OCI-LY3 (cell line): ENCODE measurements around the gene ASCC3.
"Not testable (repeated sequence)": the region's sequence is repeated elsewhere in the genome, so short reads cannot be mapped to it uniquely, and the experiment has no call there.

ENCODE experiments used
- H2AFZ ChIP-seq: fragments of 200-600, 300-600 bp; shearing (Covaris generic); 2 replicates; pipeline ENCODE4 v1.6.0; 2014; ENCODE audit warnings: antibody characterized with exemption, low read depth, low read length
- H3K27ac ChIP-seq: fragments of 200-600, 300-600 bp; sonication (generic); 2 replicates; pipeline ENCODE4 v1.5.1; 2014; ENCODE audit warnings: mild to moderate bottlenecking, low read length, moderate library complexity, mixed read lengths
- H3K27me3 ChIP-seq: fragments of 200-600, 300-600 bp; sonication (generic); 2 replicates; pipeline ENCODE4 v1.6.1; 2014; ENCODE audit warnings: low read depth, low read length, mixed read lengths
- H3K36me3 ChIP-seq: fragments of 200-600, 300-600 bp; sonication (generic); replicated peaks from 2 replicates; pipeline ENCODE3; 2014; ENCODE audit warnings: low read depth, low read length, mixed read lengths
- H3K4me1 ChIP-seq: fragments of 300-600, 200-600 bp; sonication (generic); 2 replicates; pipeline ENCODE4 v1.6.1; 2014; ENCODE audit warnings: low read length, mixed read lengths
- H3K4me2 ChIP-seq: fragments of 200-600, 300-600 bp; sonication (generic); 2 replicates; pipeline ENCODE4 v1.6.1; 2014; ENCODE audit warnings: low read length, mixed read lengths
- H3K4me3 ChIP-seq: fragments of 300-600, 200-600 bp; sonication (generic); 2 replicates; pipeline ENCODE4 v1.5.1; 2014; ENCODE audit warnings: antibody characterized with exemption, mild to moderate bottlenecking, low read length, moderate library complexity
- H3K79me2 ChIP-seq: fragments of 300-600, 200-600 bp; shearing (Covaris generic); 2 replicates; pipeline ENCODE4 v1.6.1; 2014; ENCODE audit warnings: mild to moderate bottlenecking, low read length, mixed read lengths
- H3K9ac ChIP-seq: fragments of 300-600, 200-600 bp; shearing (Covaris generic); 2 replicates; pipeline ENCODE4 v1.6.0; 2014; ENCODE audit warnings: mild to moderate bottlenecking, low read length, moderate library complexity
- H3K9me3 ChIP-seq: fragments of 200-600, 300-600 bp; shearing (Covaris generic); 2 replicates; pipeline ENCODE4 v1.6.1; 2014; ENCODE audit warnings: low read length, mixed read lengths; ENCODE audit not compliant: insufficient read depth
- H4K20me1 ChIP-seq: fragments of 200-600, 300-600 bp; sonication (generic); 2 replicates; pipeline ENCODE4 v1.6.1; 2016; ENCODE audit warnings: low read length, mixed read lengths; ENCODE audit not compliant: insufficient read depth
- CTCF ChIP-seq: fragments of 200-600, 300-600 bp; sonication (generic); IDR thresholded peaks from 2 replicates; pipeline ENCODE4 v1.5.1; 2014; ENCODE audit warnings: antibody characterized with exemption, low read length, low read depth
- EZH2phosphoT487 ChIP-seq: fragments of 200-600 bp; shearing (Covaris generic); IDR thresholded peaks from 2 replicates; pipeline ENCODE4 v1.6.1; 2018; ENCODE audit warnings: antibody characterized with exemption, mixed run types, low read depth

The ASCC3 gene

GRCh38 chr6:100753421-100753820 is 127.7 kb downstream of the ASCC3 start:
- Histone ChIP-seq H3K79me2 (no peaks in the 10 kb centered on the region), H4K20me1 (no peaks in the 10 kb centered on the region), H3K4me2 (no peak overlapping the region), H3K27ac (no peak overlapping the region), H3K4me3 (no peak overlapping the region), H3K27me3 (no peaks in the 10 kb centered on the region), H3K4me1 (no peaks in the 10 kb centered on the region), H2AFZ (no peak overlapping the region), H3K9me3 (no peaks in the 10 kb centered on the region), H3K36me3 (no peaks in the 10 kb centered on the region), H3K9ac (no peak overlapping the region)
- no peak for TF ChIP-seq CTCF
- TF ChIP-seq EZH2phosphoT487, result no peak

DNA sequence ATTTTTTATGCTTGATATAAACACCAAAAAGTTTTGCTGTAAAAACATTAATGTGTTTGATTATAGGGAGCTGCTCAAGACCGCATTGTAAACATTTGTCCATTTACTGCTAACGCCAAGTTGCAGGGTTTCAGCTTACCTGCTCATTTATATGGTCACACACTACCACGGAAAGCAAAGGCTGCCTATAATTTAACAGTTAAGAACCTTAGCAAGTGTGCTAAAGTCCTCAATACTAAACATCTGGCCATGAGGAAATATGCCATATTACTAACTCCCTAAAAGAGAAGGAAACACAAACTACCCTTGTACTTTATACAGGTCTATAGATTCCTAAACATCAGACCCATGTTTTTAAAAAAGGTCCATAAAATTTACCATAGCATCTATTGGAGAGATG is 129.5 kb downstream of the ASCC3 start:
- Histone ChIP-seq H3K27ac (no peak overlapping the region), H3K27me3 (no peaks in the 10 kb centered on the region), H3K9me3 (no peaks in the 10 kb centered on the region), H3K4me3 (no peak overlapping the region), H3K9ac (no peak overlapping the region), H4K20me1 (no peaks in the 10 kb centered on the region), H3K36me3 (no peaks in the 10 kb centered on the region), H3K4me1 (no peaks in the 10 kb centered on the region), H3K4me2 (no peak overlapping the region), H3K79me2 (no peaks in the 10 kb centered on the region), H2AFZ (no peak overlapping the region)
- TF ChIP-seq CTCF, result no peak
- TF ChIP-seq EZH2phosphoT487, result no peak

- H3K4me1 ChIP-seq, result no peaks in the 10 kb centered on the region
- no peak overlapping the region for H3K4me2 ChIP-seq
- peaks cover 11% of the 10 kb centered on the region for H3K36me3 ChIP-seq
- no peaks in the 10 kb centered on the region for H3K27me3 ChIP-seq
- no peaks in the 10 kb centered on the region for H4K20me1 ChIP-seq
- no peaks in the 10 kb centered on the region for H3K9me3 ChIP-seq
- no peak overlapping the region for H2AFZ ChIP-seq
- H3K79me2 ChIP-seq, result no peaks in the 10 kb centered on the region
- no peak overlapping the region for H3K9ac ChIP-seq
- no peak overlapping the region for H3K4me3 ChIP-seq
- no peak for TF ChIP-seq EZH2phosphoT487
- no peak for TF ChIP-seq CTCF
- no peak overlapping the region for H3K27ac ChIP-seq
Measured at GRCh38 chr6:100745419-100746041, 135.6 kb downstream of the ASCC3 start.

GRCh38 chr6:100740439-100740838 is 140.7 kb downstream of the ASCC3 start:
- H3K9ac ChIP-seq, result no peak overlapping the region
- no peak overlapping the region for H3K4me3 ChIP-seq
- H3K27ac ChIP-seq, result no peak overlapping the region
- H3K4me2 ChIP-seq, result no peak overlapping the region
- TF ChIP-seq EZH2phosphoT487 (no peak), CTCF (no peak)
- no peaks in the 10 kb centered on the region for H3K4me1 ChIP-seq
- H2AFZ ChIP-seq, result no peak overlapping the region
- H4K20me1 ChIP-seq, result no peaks in the 10 kb centered on the region
- no peaks in the 10 kb centered on the region for H3K27me3 ChIP-seq
- peaks cover 11% of the 10 kb centered on the region for H3K36me3 ChIP-seq
- no peaks in the 10 kb centered on the region for H3K9me3 ChIP-seq
- no peaks in the 10 kb centered on the region for H3K79me2 ChIP-seq

GRCh38 chr6:100737720-100738119 is 143.4 kb downstream of the ASCC3 start:
- not testable (repeated sequence) for H3K27ac ChIP-seq, H3K9ac ChIP-seq, H3K4me2 ChIP-seq, H3K9me3 ChIP-seq, H3K36me3 ChIP-seq, H3K27me3 ChIP-seq, H4K20me1 ChIP-seq, H3K4me3 ChIP-seq, H3K79me2 ChIP-seq, H2AFZ ChIP-seq, H3K4me1 ChIP-seq
